HG03025 (cell line): ENCODE data around the gene CD99L2.

Experiments used
- ATAC-seq: cut with Tn5 transposase; IDR thresholded peaks from one replicate; pipeline ENCODE4 v1.9.1; 2021; ENCODE audit warnings: mild to moderate bottlenecking, moderate library complexity; ENCODE audit not compliant: unreplicated experiment, low FRiP score

CD99L2 gene

DNA sequence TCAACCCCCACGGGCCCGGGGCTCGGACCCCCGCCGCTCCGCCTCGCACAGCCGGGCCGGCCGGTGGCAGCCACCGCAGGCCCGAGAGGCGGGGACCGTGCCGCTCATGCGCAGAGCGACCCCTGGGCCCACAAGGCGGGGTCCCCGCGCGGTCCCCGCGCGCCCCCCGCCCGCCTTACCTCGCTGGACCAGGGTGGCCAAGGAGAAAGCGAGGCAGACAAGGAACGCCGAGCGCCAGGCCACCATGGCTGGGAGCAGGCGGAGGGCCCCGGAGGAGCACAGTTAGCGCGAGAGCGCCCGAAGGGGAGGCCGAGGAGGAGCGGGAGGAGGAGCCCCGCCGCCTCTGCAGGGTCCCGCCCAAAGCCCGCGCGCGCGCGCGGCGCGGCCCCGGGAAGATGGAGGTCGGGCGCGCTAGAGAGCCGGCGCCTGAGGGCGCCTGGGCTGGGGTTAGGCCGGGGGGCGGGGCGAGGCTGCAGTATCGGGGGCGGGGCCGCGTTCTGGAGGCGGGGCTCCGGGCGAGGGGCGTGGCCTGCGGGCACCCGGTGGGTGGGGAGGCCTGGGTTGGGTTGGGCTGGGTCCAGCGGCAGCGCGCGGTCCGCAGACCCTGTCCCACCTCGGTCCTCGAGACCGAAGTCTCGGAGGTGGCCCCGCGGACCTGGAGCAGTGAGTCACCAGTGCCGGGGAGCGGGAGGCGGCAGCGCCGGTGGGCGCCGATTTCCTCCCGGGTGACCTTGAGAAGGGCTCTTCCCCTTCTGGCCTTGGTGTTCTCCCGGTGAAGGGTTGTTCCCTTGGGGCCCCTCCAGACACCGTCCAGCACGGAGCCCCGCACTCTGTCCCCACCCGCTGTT, at the start of gene CD99L2:
Gene CD99L2 (minus strand): TSS at position 326 of the 848 bp plus-strand sequence. CDS start 80 bp downstream, at position 246.
- peak; percentile 75 for ATAC-seq

GRCh38 chrX:150944233-150944632, 45.8 kb upstream of the CD99L2 start:
- no peak for ATAC-seq

DNA sequence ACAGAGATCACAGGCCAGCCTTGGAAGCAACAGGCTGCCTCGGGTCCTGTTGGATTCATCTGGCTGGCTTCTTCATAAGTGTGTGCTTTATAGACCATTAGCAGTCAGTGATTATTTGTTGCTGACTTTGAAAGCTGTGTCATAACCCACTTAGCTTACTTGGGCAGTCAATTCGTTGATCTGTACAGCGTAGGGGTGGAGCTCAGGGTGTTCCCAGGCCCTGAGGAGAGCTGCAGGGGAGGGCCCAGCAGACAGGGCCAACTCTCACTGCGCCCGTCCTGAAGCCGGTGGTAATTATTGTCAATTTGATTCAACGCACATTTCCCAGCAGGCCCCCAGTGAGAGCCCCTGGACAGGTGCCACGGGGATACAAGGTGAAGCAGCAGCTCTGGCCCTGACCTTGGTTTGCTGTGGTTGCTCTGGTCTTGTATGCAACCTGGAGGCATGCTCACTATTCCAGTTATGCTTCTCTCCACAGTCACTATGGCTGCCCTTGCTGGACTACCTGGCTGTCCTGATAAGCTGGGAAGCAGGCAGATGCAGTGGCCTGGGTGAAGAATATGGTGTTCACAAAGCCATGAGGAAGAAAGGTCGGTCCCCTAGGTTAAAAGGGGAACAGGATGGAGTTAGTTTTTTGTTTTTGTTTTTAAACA, 44.6 kb upstream of the CD99L2 start:
- ATAC-seq: no peak

DNA sequence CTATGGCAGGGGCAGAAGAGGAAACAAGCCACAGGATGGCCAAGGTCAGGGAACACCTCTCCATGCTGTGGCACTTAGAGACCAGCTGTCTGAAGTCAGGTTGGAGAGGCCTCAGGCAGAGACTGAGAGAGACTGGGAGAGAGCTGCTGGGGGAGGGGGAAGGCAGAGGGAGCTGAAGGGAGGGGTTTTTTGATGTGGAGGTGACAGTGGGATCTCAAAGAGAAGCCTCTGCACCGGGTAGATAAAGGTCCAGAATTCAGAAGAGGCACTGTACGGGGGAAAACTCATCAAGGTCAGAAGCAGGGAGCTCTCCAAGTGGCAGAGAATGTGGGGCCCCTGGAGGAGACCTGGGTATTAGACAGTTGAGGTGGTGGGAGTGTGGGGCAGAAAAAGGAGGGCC, 43.1 kb upstream of the CD99L2 start:
- ATAC-seq: no peak

DNA sequence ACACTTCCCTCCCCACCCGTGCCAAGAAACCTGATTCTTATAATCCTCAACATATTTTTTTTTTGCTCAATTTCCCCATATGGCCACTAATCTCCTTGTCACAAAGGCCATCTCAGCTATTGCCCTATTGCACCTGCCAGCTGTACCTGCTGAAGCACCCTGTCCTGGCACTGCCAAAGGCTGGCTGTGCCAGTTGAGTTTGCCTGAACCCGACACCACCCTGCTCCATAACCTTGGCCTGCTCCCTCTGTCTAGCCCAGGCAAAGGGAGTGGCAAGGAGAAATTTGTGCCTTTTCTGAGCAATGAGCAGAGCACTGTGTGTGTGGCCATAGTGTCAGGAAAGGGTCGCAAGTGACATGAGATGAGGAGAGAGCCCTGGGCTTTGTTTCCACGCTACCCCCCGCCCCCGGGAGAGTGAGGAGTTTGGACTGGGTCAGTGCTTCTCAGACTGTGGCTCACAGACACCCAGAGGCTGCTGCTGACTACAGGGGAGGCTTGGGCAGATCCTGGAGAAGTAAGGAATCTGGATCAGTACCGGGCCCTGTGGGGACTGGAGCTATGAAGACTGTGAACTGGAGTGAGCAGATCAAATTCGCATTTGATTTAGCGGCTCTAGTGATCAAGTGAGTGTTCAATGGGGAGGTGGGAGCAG, 42.5 kb upstream of the CD99L2 start:
- no peak for ATAC-seq

DNA sequence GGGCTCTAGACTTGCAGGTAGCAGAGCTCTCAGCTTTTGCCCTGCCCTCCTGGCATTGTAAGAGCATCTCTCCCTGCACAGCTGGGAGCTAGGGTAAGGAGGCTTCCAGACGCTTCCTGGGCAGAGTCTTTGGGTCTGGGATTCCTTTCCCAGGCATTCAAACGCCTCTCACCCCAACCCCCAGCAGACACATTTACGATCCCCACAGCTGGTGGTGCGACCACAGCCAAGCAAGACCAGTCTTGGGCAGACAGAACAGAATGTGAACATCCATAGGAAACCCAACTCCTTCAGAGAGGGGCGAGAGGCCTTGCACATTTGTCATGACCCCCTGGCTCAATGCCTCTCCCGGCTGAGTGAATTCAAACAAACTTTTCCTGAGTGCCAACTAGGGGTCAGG, 38.1 kb upstream of the CD99L2 start:
- ATAC-seq: no peak

- ATAC-seq: no peak
These were observed 37.0 kb upstream of the CD99L2 start for GRCh38 chrX:150935467-150935866.

GRCh38 chrX:150934453-150934852, 36.0 kb upstream of the CD99L2 start:
- ATAC-seq: no peak

DNA sequence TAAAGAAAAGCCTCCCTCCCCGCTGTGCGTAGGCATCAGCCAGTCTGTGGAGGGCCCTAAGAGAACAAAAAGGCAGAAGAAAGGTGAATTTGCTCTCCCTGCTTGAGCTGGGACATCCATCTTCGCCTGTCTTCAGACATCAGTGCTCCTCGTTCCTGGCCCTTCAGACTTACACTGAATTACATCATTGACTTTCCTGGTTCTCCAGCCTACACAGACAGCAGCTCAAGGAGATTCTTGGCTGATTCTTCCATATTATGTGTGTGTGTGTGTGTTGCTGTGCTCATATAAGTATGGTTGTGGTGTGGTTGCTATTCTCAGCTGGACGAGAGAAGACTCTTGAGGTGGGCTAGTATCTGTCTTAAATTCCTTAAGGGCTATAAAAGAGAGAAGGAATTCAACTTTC, 35.5 kb upstream of the CD99L2 start:
- no peak for ATAC-seq

DNA sequence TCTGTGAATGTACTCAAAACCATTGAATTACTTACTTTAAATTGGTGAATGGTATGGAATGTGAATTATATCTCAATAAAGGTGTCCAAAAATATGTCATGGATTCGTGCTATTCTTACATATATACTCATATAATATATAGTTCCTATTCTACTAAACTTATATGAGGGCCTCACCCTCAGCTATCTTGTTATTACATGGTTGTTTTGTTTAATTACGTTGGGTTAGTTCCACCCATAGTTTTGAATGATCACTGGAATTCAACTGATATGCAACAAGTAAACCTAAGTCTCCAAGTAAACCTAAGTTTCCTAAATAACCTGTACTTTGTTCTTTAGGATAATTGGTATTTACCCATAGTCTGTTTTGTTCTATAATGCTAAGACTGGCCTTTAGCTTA, 30.6 kb upstream of the CD99L2 start:
- ATAC-seq: no peak

DNA sequence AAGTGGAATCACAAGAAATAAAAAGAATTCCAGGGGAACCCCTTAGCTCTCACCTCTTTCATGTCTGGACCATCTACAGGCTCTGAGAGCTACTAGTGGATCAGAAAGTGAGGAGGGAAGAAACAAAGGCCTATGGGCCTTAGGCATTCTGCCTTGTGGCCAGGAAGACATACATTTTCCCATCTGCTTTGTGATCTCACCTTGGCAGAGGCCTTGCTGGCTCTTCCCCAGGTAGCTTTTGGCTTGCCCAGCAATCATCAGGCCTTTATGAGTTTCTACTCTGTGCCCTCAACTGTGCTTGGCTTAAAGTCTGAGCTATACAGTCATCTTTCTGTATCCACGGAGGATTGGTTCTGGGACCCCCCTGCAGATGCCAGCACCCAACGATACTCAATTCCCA, 28.3 kb upstream of the CD99L2 start:
- no peak for ATAC-seq

DNA sequence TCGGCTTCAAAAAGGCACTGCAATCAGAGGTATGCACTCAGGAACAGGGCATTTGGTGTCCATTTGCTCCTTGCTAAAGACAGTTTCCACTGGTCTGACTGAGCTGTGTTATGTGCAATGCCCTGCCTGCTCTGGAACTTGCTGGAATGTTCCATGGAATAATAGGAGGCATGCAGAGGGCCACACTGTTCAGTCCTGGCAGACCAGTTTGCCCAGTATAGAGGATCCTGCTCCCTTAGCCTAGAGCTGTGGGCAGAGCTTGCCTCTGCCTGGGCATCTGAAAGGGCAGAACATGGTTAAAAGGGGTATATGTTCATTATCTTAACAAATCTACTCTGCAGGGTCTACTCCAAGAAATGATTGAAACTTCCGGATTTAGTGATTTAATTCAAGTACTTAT, 27.8 kb upstream of the CD99L2 start:
- no peak for ATAC-seq

DNA sequence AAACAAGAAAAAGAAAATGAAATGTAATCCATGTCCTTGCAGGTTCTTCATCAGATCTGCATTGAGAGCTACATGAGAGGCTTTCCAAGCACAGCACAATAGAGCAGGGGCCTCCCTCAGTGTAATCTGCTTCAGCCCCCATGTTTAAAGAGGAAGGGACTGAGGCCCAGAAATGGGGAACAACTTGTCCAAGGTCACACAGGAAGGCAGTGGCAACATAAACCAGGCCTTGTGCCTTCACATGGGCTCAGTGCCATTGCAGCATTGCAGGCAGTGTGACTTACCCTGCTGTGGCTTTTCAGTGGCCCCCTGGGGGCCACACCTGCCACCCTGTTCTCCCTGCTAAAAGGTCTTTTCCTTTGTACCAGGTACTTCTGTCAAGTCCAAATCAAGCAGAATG, 20.9 kb upstream of the CD99L2 start:
- ATAC-seq: no peak

DNA sequence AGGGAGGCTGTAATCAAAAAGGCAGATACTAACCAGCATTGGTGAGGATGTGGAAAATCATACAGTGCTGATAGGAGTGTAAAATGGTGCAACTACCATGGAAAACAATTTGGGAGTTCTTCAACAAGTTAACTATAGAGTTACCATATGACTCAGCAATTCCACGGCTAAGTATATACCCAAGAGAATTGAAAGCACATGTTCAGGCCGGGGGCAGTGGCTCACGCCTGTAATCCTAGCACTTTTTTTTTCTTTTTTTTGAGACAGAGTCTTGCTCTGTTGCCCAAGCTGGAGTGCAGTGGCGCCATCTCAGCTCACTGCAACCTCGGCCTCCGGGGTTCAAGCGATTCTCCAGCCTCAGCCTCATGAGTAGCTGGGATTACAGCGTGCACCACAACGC, 15.0 kb upstream of the CD99L2 start:
- ATAC-seq: no peak

- ATAC-seq: no peak
These were observed 9.0 kb upstream of the CD99L2 start for GRCh38 chrX:150907474-150907873.

DNA sequence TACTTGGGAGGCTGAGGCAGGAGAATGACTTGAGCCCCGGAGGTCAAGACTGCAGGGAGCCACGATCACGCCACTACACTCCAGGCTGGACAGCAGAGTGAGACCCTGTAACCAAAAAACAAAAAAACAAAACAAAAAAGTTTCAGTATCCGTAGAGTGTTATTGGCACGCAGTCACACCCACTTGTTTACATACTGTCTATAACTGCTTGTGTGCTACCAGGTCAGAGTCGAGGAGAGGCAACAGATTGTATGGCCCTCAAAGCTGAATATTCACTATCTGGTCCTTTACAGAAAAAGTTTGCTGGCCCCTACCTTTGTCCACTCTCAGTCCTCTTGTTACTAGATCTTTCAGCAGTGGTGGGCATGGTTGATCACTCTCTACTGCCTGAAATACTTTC, 8.2 kb upstream of the CD99L2 start:
- ATAC-seq: no peak

GRCh38 chrX:150905293-150905692, 6.8 kb upstream of the CD99L2 start:
- no peak for ATAC-seq

- ATAC-seq: no peak
These were observed 4.6 kb upstream of the CD99L2 start for GRCh38 chrX:150903110-150903508.

DNA sequence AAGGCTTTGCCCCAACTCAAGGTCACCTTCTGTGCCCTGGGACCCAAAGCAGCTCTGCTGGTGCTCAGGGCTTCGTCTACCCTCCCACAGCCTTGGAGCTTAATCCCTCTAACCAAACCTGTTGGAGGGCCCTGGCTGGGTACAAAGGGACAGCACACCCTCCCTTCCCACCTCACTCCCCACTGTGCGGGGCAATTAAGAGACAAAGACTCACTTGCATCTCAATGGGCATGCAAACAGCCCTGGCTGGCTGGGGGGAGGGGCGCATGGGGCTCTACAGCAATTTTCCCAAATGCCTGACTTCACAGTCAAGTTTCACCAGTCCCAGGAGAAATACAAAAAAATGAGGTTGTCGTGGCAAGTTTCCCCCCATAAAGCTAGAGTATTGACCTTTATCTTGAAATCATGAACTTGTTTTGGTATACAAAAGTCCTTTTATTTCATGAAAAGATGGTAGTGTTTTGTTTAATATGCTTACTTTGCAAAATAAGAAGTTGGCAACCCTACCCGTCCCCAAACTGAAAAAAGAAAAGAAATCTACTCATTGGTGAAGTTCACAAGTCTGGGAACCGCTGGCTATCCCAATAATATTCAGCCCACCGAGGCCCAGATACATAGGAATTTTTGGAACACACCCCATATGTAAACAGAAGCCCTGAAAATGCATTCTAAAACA, 4.1 kb upstream of the CD99L2 start:
- no peak for ATAC-seq

GRCh38 chrX:150899191-150899757, 806 bp upstream of the CD99L2 start:
- ATAC-seq: peak; percentile 41
